ENCODE results near the gene PLCL1. TPM values are rescaled to one million over a fixed set of nuclear protein-coding genes. Genes with fewer than 3 reads are reported as not detected.

PLCL1 gene
- total RNA-seq, 3 donors from 2014 or later (not counting 1 experiment from before 2014, with no cell fraction given) = 0.86 to 2.8 (median 1.1) TPM

DNA sequence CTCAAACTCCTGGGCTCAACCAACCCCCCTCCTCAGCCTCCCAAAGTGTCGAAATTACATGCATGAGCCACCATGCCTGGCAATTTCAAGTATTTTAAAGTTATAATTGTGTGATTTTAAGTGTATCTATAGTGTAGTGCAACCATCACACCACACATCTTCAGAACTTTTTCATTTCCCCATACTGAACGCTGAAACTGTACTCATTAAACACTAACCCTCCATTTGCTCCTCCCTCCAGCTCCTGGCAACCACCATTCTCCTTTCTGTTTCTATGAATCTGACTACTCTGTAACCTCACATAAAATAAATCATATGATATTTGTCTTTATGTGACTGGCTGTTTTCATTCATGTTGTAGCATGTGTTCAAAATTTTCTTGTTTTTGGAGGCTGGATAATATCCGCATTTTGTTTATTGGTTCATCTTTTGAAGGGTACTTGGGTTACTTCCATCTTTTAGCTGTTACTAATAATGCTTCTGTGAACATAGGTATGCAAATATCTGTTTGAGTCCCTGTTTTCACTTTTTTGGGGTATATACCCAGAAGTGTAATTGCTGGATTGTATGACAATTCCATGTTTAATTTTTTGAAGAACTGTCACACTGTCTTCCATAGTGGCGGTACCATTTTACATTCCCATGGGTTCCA, 188.2 kb downstream of the PLCL1 start:
- Mint-ChIP-seq H3K27ac (no peak overlapping the region), H3K36me3 (no peaks in the 10 kb centered on the region), H3K4me1 (no peaks in the 10 kb centered on the region), H3K9me3 (peaks cover 0 to 7% of the 10 kb centered on the region in 2 donors), H3K27me3 (ENCODE audit: low read depth in 2 of 2) (no peaks in the 10 kb centered on the region), H3K4me3 (no peak overlapping the region)
- no peak for ATAC-seq
- intact Hi-C loops (cut with micrococcal nuclease) = no loop called here
- Histone ChIP-seq H3K27me3 (ENCODE audit: control insufficient read depth, insufficient read depth, low read length) (no peaks in the 10 kb centered on the region), H3K4me1 (ENCODE audit: control insufficient read depth, insufficient read depth, low read length) (no peaks in the 10 kb centered on the region), H3K36me3 (ENCODE audit: control insufficient read depth, insufficient read depth, low read length) (no peaks in the 10 kb centered on the region), H3K4me3 (ENCODE audit: low read length) (no peak overlapping the region), H3K9me3 (ENCODE audit: control insufficient read depth, insufficient read depth, low read length) (no peaks in the 10 kb centered on the region), H3K27ac (ENCODE audit: low read length) (no peak overlapping the region)
- no peak for DNase-seq
- TF ChIP-seq, protein P1, sequence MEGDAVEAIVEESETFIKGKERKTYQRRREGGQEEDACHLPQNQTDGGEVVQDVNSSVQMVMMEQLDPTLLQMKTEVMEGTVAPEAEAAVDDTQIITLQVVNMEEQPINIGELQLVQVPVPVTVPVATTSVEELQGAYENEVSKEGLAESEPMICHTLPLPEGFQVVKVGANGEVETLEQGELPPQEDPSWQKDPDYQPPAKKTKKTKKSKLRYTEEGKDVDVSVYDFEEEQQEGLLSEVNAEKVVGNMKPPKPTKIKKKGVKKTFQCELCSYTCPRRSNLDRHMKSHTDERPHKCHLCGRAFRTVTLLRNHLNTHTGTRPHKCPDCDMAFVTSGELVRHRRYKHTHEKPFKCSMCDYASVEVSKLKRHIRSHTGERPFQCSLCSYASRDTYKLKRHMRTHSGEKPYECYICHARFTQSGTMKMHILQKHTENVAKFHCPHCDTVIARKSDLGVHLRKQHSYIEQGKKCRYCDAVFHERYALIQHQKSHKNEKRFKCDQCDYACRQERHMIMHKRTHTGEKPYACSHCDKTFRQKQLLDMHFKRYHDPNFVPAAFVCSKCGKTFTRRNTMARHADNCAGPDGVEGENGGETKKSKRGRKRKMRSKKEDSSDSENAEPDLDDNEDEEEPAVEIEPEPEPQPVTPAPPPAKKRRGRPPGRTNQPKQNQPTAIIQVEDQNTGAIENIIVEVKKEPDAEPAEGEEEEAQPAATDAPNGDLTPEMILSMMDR (IDR thresholded peaks at IDR 0.05) = no peak
- WGBS (ENCODE audit: insufficient coverage) = 75% methylated on average over 2 of the region's 4 CpGs

DNA sequence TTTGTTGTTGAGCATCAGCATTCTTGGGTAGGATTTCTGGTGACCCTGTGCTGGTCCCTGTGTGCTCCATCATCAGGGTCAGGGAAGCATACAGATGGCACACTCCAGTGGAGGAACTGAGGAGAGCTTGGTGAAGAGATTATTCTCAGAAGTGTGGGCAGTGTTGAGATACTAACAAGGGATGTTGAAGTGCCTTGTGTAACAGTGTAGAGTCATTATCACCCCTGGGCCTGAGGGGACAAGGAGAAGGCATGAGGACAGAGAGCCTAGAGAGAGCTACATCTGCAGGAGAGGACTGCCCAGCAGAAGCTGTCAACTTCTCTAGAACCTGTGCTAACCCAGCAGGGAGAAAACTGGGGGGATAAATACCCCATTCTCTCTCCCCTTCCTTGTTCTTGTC, 189.0 kb downstream of the PLCL1 start:
- TF ChIP-seq, protein P1 (IDR thresholded peaks at IDR 0.05) = no peak
- H3K4me3 Mint-ChIP-seq = no peak overlapping the region
- no peaks in the 10 kb centered on the region for H3K36me3 Mint-ChIP-seq
- H3K4me1 ChIP-seq (ENCODE audit: control insufficient read depth, insufficient read depth, low read length) = no peaks in the 10 kb centered on the region
- ATAC-seq (no peak), DNase-seq (no peak)
- no peaks in the 10 kb centered on the region for H3K4me1 Mint-ChIP-seq
- no peak overlapping the region for H3K4me3 ChIP-seq (ENCODE audit: low read length)
- H3K9me3 Mint-ChIP-seq = peaks cover 0 to 7% of the 10 kb centered on the region in 2 donors
- no peaks in the 10 kb centered on the region for H3K9me3 ChIP-seq (ENCODE audit: control insufficient read depth, insufficient read depth, low read length)
- H3K27ac ChIP-seq (ENCODE audit: low read length) = no peak overlapping the region
- H3K36me3 ChIP-seq (ENCODE audit: control insufficient read depth, insufficient read depth, low read length) = no peaks in the 10 kb centered on the region
- no peaks in the 10 kb centered on the region for H3K27me3 Mint-ChIP-seq (ENCODE audit: low read depth in 2 of 2)
- H3K27ac Mint-ChIP-seq = no peak overlapping the region
- H3K27me3 ChIP-seq (ENCODE audit: control insufficient read depth, insufficient read depth, low read length) = no peaks in the 10 kb centered on the region
- intact Hi-C loops (cut with micrococcal nuclease) = no loop called here

DNA sequence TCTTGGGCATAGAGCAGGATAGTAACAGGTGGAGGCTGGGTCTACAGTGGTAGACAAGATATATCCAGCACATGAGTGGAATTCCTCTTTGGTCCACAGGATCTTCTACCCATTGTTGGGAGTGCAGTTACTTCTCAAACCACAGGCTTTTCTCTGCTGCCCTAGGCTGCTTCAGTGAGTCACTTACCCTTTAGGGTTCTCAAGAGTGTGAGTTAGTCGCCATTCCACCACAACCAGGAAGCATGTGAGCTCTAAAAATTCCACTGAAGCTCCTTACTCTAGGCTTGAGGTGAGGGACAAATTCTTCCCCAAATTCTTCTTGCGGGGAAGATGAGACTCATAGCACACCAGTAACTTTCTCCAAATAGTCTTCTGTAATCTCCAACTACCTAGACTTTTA, 189.4 kb downstream of the PLCL1 start:
- intact Hi-C loops (cut with micrococcal nuclease) = no loop called here
- H3K27me3 ChIP-seq (ENCODE audit: control insufficient read depth, insufficient read depth, low read length) = no peaks in the 10 kb centered on the region
- no peaks in the 10 kb centered on the region for H3K4me1 ChIP-seq (ENCODE audit: control insufficient read depth, insufficient read depth, low read length)
- Mint-ChIP-seq H3K9me3 (peaks cover 0 to 7% of the 10 kb centered on the region in 2 donors), H3K27ac (no peak overlapping the region), H3K36me3 (no peaks in the 10 kb centered on the region), H3K4me3 (no peak overlapping the region), H3K4me1 (no peaks in the 10 kb centered on the region), H3K27me3 (ENCODE audit: low read depth in 2 of 2) (no peaks in the 10 kb centered on the region)
- H3K9me3 ChIP-seq (ENCODE audit: control insufficient read depth, insufficient read depth, low read length) = no peaks in the 10 kb centered on the region
- no peak for ATAC-seq
- no peak overlapping the region for H3K27ac ChIP-seq (ENCODE audit: low read length)
- H3K4me3 ChIP-seq (ENCODE audit: low read length) = no peak overlapping the region
- WGBS (ENCODE audit: insufficient coverage) = 88% methylated on average over 2 of the region's 2 CpGs
- TF ChIP-seq, protein P1 (IDR thresholded peaks at IDR 0.05) = no peak
- DNase-seq = no peak
- no peaks in the 10 kb centered on the region for H3K36me3 ChIP-seq (ENCODE audit: control insufficient read depth, insufficient read depth, low read length)

DNA sequence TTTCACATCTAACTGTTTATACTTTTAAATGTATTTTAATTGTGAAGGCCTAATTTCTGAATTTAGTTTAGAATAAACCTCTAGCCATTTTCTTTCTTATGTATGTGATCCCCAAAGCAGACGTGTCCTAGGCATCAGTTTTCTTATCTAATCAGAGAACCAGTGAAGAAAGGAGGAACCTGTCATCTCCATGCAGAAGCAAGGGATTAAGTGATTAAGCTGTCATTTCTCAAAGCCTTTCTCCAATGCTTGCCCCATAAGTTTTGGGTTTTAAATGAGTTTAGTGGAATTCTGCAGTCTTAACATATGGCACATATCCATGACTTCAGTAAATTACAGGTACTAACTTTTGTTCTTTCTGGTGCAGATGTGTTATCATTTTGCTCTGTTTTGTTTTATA, 190.4 kb downstream of the PLCL1 start:
- TF ChIP-seq, protein P1 (IDR thresholded peaks at IDR 0.05) = no peak
- Histone ChIP-seq H3K9me3 (ENCODE audit: control insufficient read depth, insufficient read depth, low read length) (no peaks in the 10 kb centered on the region), H3K27me3 (ENCODE audit: control insufficient read depth, insufficient read depth, low read length) (no peaks in the 10 kb centered on the region), H3K36me3 (ENCODE audit: control insufficient read depth, insufficient read depth, low read length) (no peaks in the 10 kb centered on the region), H3K4me3 (ENCODE audit: low read length) (no peak overlapping the region), H3K27ac (ENCODE audit: low read length) (no peak overlapping the region), H3K4me1 (ENCODE audit: control insufficient read depth, insufficient read depth, low read length) (no peaks in the 10 kb centered on the region)
- Mint-ChIP-seq H3K36me3 (no peaks in the 10 kb centered on the region), H3K9me3 (peaks cover 0 to 5% of the 10 kb centered on the region in 2 donors), H3K27ac (no peak overlapping the region), H3K27me3 (ENCODE audit: low read depth in 2 of 2) (no peaks in the 10 kb centered on the region), H3K4me3 (no peak overlapping the region), H3K4me1 (no peaks in the 10 kb centered on the region)
- DNase-seq (no peak), ATAC-seq (no peak)
- intact Hi-C loops (cut with micrococcal nuclease) = no loop called here
- 100% methylated on average over 1 of the region's 1 CpG for WGBS (ENCODE audit: insufficient coverage)
